HCT116 (cell line): ENCODE measurements around the gene NRP1.

ENCODE experiments used
- CTCF ChIP-seq, 3 experiments: fragments of 200-600 bp in 1 of 3; sonication (generic) in 1 of 3; IDR thresholded peaks in 2 of 3; conservative IDR thresholded peaks in 1 of 3; 2 replicates each; pipeline ENCODE4 v1.5.1; 2012 to 2017; ENCODE audit warnings: low read depth in 2 of 3, low read length in 2 of 3, antibody characterized with exemption in 1 of 3, borderline replicate concordance in 1 of 3, control low read depth in 1 of 3, mild to moderate bottlenecking in 1 of 3, mixed read lengths in 1 of 3, mixed run types in 1 of 3, moderate library complexity in 1 of 3; ENCODE audit not compliant: insufficient read depth in 1 of 3
- EZH2 ChIP-seq: fragments of 200-600 bp; sonication (generic); IDR thresholded peaks from 2 replicates; pipeline ENCODE4 v1.6.1; 2017; ENCODE audit warnings: antibody characterized with exemption, mixed run types

GRCh38 chr10:33216661-33217427 lies 117.6 kb downstream of the NRP1 start:
- TF ChIP-seq EZH2 (no peak), CTCF (IDR thresholded peaks at IDR 0.05 in 2 of 3, conservative IDR thresholded peaks at IDR 0.05 in 1 of 3; ENCODE audit: borderline replicate concordance in 1 of 3, insufficient read depth in 1 of 3, low read depth in 2 of 3, low read length in 2 of 3) (no peak)
